ENCODE results near the gene ERCC2.

DNA sequence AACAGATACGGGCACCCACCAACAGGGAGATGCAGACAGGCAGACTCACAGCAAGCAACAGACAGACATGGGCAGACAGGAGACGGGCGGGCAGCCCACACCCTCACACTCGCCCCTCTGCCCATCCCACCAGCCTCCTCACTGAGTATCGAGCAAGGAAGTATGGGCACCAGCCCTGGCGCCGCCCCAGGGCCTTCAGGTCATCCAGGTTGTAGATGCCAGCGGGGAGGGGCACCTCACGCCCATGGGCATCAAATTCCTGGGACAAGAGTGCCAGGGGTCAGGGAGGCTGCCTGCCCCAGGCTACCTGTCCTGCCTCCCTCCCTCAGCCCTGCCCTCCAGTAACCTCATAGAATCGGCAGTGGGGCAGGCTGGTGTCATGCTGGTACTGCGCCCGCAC, 5.7 kb downstream of the ERCC2 start:
- no peak for TF ChIP-seq POLR2A (IDR thresholded peaks at IDR 0.05)
- TF ChIP-seq, protein P1, sequence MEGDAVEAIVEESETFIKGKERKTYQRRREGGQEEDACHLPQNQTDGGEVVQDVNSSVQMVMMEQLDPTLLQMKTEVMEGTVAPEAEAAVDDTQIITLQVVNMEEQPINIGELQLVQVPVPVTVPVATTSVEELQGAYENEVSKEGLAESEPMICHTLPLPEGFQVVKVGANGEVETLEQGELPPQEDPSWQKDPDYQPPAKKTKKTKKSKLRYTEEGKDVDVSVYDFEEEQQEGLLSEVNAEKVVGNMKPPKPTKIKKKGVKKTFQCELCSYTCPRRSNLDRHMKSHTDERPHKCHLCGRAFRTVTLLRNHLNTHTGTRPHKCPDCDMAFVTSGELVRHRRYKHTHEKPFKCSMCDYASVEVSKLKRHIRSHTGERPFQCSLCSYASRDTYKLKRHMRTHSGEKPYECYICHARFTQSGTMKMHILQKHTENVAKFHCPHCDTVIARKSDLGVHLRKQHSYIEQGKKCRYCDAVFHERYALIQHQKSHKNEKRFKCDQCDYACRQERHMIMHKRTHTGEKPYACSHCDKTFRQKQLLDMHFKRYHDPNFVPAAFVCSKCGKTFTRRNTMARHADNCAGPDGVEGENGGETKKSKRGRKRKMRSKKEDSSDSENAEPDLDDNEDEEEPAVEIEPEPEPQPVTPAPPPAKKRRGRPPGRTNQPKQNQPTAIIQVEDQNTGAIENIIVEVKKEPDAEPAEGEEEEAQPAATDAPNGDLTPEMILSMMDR (IDR thresholded peaks at IDR 0.05), result no peak
